Measurements from ENCODE around the gene ASPRV1.

DNA sequence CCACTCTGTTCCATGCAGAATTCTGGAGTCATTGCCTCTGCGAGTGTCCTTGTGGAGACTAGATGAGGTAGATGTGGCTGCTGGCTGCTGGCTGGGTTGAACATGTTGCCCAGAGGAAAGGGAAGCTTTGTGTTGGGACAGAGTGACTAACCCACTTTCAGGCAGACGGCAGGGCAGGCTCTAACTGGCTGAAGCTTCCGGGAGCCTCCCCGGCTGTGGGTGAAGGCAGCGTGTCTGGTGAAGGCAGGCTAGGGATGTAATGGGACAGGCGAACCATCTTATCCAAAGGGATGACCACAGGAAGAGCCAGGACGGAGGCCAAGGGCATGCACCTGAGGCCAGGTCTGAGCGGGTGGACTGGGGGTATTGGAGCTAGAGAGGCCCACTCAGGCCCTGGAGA, 16.0 kb downstream of the ASPRV1 start:
- TF ChIP-seq POLR2AphosphoS5 (IDR thresholded peaks at IDR 0.05), result no peak
- TF ChIP-seq, protein P1, sequence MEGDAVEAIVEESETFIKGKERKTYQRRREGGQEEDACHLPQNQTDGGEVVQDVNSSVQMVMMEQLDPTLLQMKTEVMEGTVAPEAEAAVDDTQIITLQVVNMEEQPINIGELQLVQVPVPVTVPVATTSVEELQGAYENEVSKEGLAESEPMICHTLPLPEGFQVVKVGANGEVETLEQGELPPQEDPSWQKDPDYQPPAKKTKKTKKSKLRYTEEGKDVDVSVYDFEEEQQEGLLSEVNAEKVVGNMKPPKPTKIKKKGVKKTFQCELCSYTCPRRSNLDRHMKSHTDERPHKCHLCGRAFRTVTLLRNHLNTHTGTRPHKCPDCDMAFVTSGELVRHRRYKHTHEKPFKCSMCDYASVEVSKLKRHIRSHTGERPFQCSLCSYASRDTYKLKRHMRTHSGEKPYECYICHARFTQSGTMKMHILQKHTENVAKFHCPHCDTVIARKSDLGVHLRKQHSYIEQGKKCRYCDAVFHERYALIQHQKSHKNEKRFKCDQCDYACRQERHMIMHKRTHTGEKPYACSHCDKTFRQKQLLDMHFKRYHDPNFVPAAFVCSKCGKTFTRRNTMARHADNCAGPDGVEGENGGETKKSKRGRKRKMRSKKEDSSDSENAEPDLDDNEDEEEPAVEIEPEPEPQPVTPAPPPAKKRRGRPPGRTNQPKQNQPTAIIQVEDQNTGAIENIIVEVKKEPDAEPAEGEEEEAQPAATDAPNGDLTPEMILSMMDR (IDR thresholded peaks at IDR 0.05), result no peak
